Measurements from ENCODE around the gene AACS. TPM values are rescaled to one million over a fixed set of nuclear protein-coding genes. Genes with fewer than 3 reads are reported as not detected.
A peak's percentile ranks its signal among the peaks of the same experiment; 100 is the strongest.

Gene AACS
- total and polyA plus RNA-seq, 2 donors (not counting 1 experiment from before 2014, with no cell fraction given) = 6.1 to 20.8 TPM

GRCh38 chr12:125187780-125188741 lies 122.8 kb downstream of the AACS start:
- H3K79me2 ChIP-seq (ENCODE audit: control insufficient read depth, insufficient read depth, low read length) = no peaks in the 10 kb centered on the region
- H3K27me3 Mint-ChIP-seq = peaks cover 60% of the 10 kb centered on the region
- H3K4me1 ChIP-seq (ENCODE audit: control insufficient read depth in 2 of 2, insufficient read depth in 2 of 2, low read length in 2 of 2) = peaks cover 24 to 30% of the 10 kb centered on the region in 2 donors
- H3K4me1 Mint-ChIP-seq = peaks cover 25% of the 10 kb centered on the region
- H3K9me3 Mint-ChIP-seq (ENCODE audit: insufficient read depth) = no peaks in the 10 kb centered on the region
- 6% methylated on average over 11 of the region's 25 CpGs for WGBS (ENCODE audit: insufficient coverage)
- peak overlapping the region; percentile 59 for H3K4me3 Mint-ChIP-seq
- CTCF ChIA-PET = interaction anchor here (0.6 kb wide), 1 partner anchor 1712 kb away, joined by 5 read pairs; no protein-coding TSS in a partner anchor
- H3K27ac Mint-ChIP-seq = no peak overlapping the region
- no peak for TF ChIP-seq EZH2 (IDR thresholded peaks at IDR 0.05; ENCODE audit: borderline replicate concordance, insufficient read depth, low read depth, low read length, poor library complexity, severe bottlenecking)
- TF ChIP-seq CTCF (IDR thresholded peaks at IDR 0.05) = no peak
- peaks cover 0 to 82% (median 35%) of the 10 kb centered on the region in 4 experiments for H3K27me3 ChIP-seq (replicated peaks in 1 of 4; ENCODE audit: control extremely low read depth in 1 of 4, control insufficient read depth in 3 of 4, insufficient read depth in 4 of 4, low read length in 3 of 4)
- no peak overlapping the region for H3K27ac ChIP-seq (ENCODE audit: low read length in 2 of 2)
- DNase-seq (no peak), ATAC-seq (ENCODE audit: low read depth) (no peak)
- intact Hi-C loops (cut with micrococcal nuclease) = loop anchor here (10.0 kb wide), 2 partner anchors 353 to 1557 kb away; no protein-coding TSS in a partner anchor
- H3K36me3 ChIP-seq (replicated peaks in 1 of 2; ENCODE audit: control extremely low read depth in 1 of 2, control insufficient read depth in 1 of 2, extremely low read depth in 1 of 2, insufficient read depth in 2 of 2, low read length in 1 of 2) = no peaks in the 10 kb centered on the region
- no peak overlapping the region for H2AFZ ChIP-seq (ENCODE audit: insufficient read depth, low read depth, low read length, poor library complexity, severe bottlenecking)
- no peaks in the 10 kb centered on the region for H4K20me1 ChIP-seq (ENCODE audit: control insufficient read depth, insufficient read depth, low read length, poor library complexity, severe bottlenecking)
- H3K9me3 ChIP-seq (ENCODE audit: control extremely low read depth in 1 of 3, control insufficient read depth in 2 of 3, insufficient read depth in 1 of 3, low read length in 2 of 3) = peaks cover 0 to 9% (median 0%) of the 10 kb centered on the region in 3 donors
- H3K4me3 ChIP-seq (ENCODE audit: control extremely low read depth in 1 of 5, extremely low read depth in 1 of 5, insufficient read depth in 1 of 5, low read depth in 2 of 5, low read length in 4 of 5) = no peak overlapping the region
- peak overlapping the region; percentile 54 for H3K4me2 ChIP-seq (replicated peaks; ENCODE audit: low read depth, low read length, poor library complexity, severe bottlenecking)
- no peak overlapping the region for H3K9ac ChIP-seq (ENCODE audit: low read length)
- POLR2A ChIA-PET = no interaction called here

GRCh38 chr12:125189015-125189414 lies 123.8 kb downstream of the AACS start:
- no peaks in the 10 kb centered on the region for H4K20me1 ChIP-seq (ENCODE audit: control insufficient read depth, insufficient read depth, low read length, poor library complexity, severe bottlenecking)
- DNase-seq = no peak
- ChIA-PET POLR2A (no interaction called here), CTCF (interaction anchor here (1.2 kb wide), 1 partner anchor 12 kb away, joined by 3 read pairs; no protein-coding TSS in a partner anchor)
- H3K4me1 Mint-ChIP-seq = peaks cover 22% of the 10 kb centered on the region
- H2AFZ ChIP-seq (ENCODE audit: insufficient read depth, low read depth, low read length, poor library complexity, severe bottlenecking) = no peak overlapping the region
- intact Hi-C loops (cut with micrococcal nuclease) = loop anchor here (10.0 kb wide), 2 partner anchors 354 to 1556 kb away; no protein-coding TSS in a partner anchor
- TF ChIP-seq EZH2 (IDR thresholded peaks at IDR 0.05; ENCODE audit: borderline replicate concordance, insufficient read depth, low read depth, low read length, poor library complexity, severe bottlenecking) (no peak), CTCF (IDR thresholded peaks at IDR 0.05) (no peak)
- H3K4me3 ChIP-seq (ENCODE audit: control extremely low read depth in 1 of 5, extremely low read depth in 1 of 5, insufficient read depth in 1 of 5, low read depth in 2 of 5, low read length in 4 of 5) = no peak overlapping the region
- H3K36me3 ChIP-seq (replicated peaks in 1 of 2; ENCODE audit: control extremely low read depth in 1 of 2, control insufficient read depth in 1 of 2, extremely low read depth in 1 of 2, insufficient read depth in 2 of 2, low read length in 1 of 2) = no peaks in the 10 kb centered on the region
- 5% methylated on average over 6 of the region's 10 CpGs for WGBS (ENCODE audit: insufficient coverage)
- no peaks in the 10 kb centered on the region for H3K79me2 ChIP-seq (ENCODE audit: control insufficient read depth, insufficient read depth, low read length)
- no peak overlapping the region for H3K4me2 ChIP-seq (replicated peaks; ENCODE audit: low read depth, low read length, poor library complexity, severe bottlenecking)
- ATAC-seq (ENCODE audit: low read depth) = no peak
- no peaks in the 10 kb centered on the region for H3K9me3 Mint-ChIP-seq (ENCODE audit: insufficient read depth)
- no peak overlapping the region for H3K4me3 Mint-ChIP-seq
- no peak overlapping the region for H3K9ac ChIP-seq (ENCODE audit: low read length)
- no peak overlapping the region for H3K27ac Mint-ChIP-seq
- H3K4me1 ChIP-seq (ENCODE audit: control insufficient read depth in 2 of 2, insufficient read depth in 2 of 2, low read length in 2 of 2) = peaks cover 19 to 26% of the 10 kb centered on the region in 2 donors
- H3K27ac ChIP-seq (ENCODE audit: low read length in 2 of 2) = no peak overlapping the region
- peaks cover 0 to 74% (median 31%) of the 10 kb centered on the region in 4 experiments for H3K27me3 ChIP-seq (replicated peaks in 1 of 4; ENCODE audit: control extremely low read depth in 1 of 4, control insufficient read depth in 3 of 4, insufficient read depth in 4 of 4, low read length in 3 of 4)
- H3K9me3 ChIP-seq (ENCODE audit: control extremely low read depth in 1 of 3, control insufficient read depth in 2 of 3, insufficient read depth in 1 of 3, low read length in 2 of 3) = peaks cover 0 to 6% (median 0%) of the 10 kb centered on the region in 3 donors
- peaks cover 61% of the 10 kb centered on the region for H3K27me3 Mint-ChIP-seq
